GM12878 (cell line): ENCODE results near the gene TRIM4. TPM values are rescaled to one million over a fixed set of nuclear protein-coding genes. Genes with fewer than 3 reads are reported as not detected.

Experiments
- ATAC-seq: fragments of 200-7000 bp; cut with Tn5 transposase; 3 replicates; pipeline ENCODE4 v1.9.1; 2020; ENCODE audit warnings: mild to moderate bottlenecking, moderate library complexity
- BruUV-seq: library from RNA; stranded (reverse); fragments of 400-500 nt; replicated peaks from 2 replicates; lab custom pipeline; 2021; lab: Mats Ljungman, UMichigan
- CTCF ChIA-PET: fragments of 300-600 bp; sonication (Branson Sonifier 250); formaldehyde crosslinking; extraction: SDS; loops from one replicate; lab custom pipeline; 2021; ENCODE audit warnings: inconsistent platforms; lab: Yijun Ruan, JAX
- POLR2A ChIA-PET: fragments of 350-600 bp; formaldehyde crosslinking; extraction: SDS; loops from one replicate; lab custom pipeline; 2021; ENCODE audit warnings: inconsistent platforms; lab: Charles Lee
- RAD21 ChIA-PET: fragments of 300-600 bp; sonication (Branson Sonifier 250); formaldehyde crosslinking; loops from one replicate; lab custom pipeline; 2023; ENCODE audit warnings: antibody characterized with exemption; ENCODE audit not compliant: unreplicated experiment; lab: Charles Lee
- SMC1A ChIA-PET: fragments of 300-600 bp; sonication (Branson Sonifier 250); formaldehyde crosslinking; loops from one replicate; lab custom pipeline; 2023; ENCODE audit not compliant: unreplicated experiment, uncharacterized antibody; lab: Charles Lee
- DNase-seq: peaks from one replicate; pipeline ENCODE4 v3.0.0-alpha.2; 2011; ENCODE audit warnings: low read depth, low spot score
- FAIRE-seq: peaks from 3 replicates; lab custom pipeline; 2011; peaks lifted over from hg19 to GRCh38; lab: Jason Lieb, UNC
- H2AFZ ChIP-seq: 2 replicates; pipeline ENCODE4 v1.6.0; 2011; ENCODE audit warnings: low read depth, low read length, control low read depth; ENCODE audit not compliant: control insufficient read depth
- H3K27ac ChIP-seq: 2 replicates; pipeline ENCODE4 v1.5.1; 2011; ENCODE audit warnings: control low read depth; ENCODE audit not compliant: control insufficient read depth, insufficient read depth
- H3K27me3 ChIP-seq, 2 experiments: replicated peaks in 1 of 2; 2 replicates each; pipeline versions ENCODE4 v1.6.0 to v1.6.1; 2011; ENCODE audit warnings: low read length in 1 of 2; ENCODE audit not compliant: control insufficient read depth in 2 of 2, insufficient read depth in 2 of 2
- H3K36me3 ChIP-seq, 2 experiments: 2 replicates each; pipeline ENCODE4 v1.5.1; 2011; ENCODE audit warnings: low read length in 1 of 2; ENCODE audit not compliant: control insufficient read depth in 2 of 2, insufficient read depth in 2 of 2
- H3K4me1 ChIP-seq: 2 replicates; pipeline ENCODE4 v1.6.1; 2011; ENCODE audit warnings: mild to moderate bottlenecking, low read length, moderate library complexity, mixed read lengths; ENCODE audit not compliant: control insufficient read depth, insufficient read depth
- H3K4me2 ChIP-seq: 2 replicates; pipeline ENCODE4 v1.6.0; 2011; ENCODE audit warnings: control low read depth; ENCODE audit not compliant: control insufficient read depth, insufficient read depth
- H3K4me3 ChIP-seq: fragments of 200-600 bp; sonication (generic); 2 replicates; pipeline ENCODE4 v1.5.1; 2016
- H3K79me2 ChIP-seq: 2 replicates; pipeline ENCODE4 v1.6.0; 2011; ENCODE audit warnings: low read length; ENCODE audit not compliant: control insufficient read depth, insufficient read depth
- H3K9ac ChIP-seq: 2 replicates; pipeline ENCODE4 v1.8.0; 2011; ENCODE audit warnings: low read length, control low read depth, mixed read lengths; ENCODE audit not compliant: control insufficient read depth, insufficient read depth
- H3K9me3 ChIP-seq: replicated peaks from 3 replicates; pipeline ENCODE4 v1.5.1; 2011; ENCODE audit warnings: mild to moderate bottlenecking, low read length; ENCODE audit not compliant: control insufficient read depth, insufficient read depth
- H4K20me1 ChIP-seq: 2 replicates; pipeline ENCODE4 v1.6.0; 2011; ENCODE audit not compliant: control insufficient read depth, insufficient read depth
- DPF2 ChIP-seq: fragments of 450-650 bp; IDR thresholded peaks from 2 replicates; pipeline ENCODE4 v1.6.1; 2017; ENCODE audit warnings: mild to moderate bottlenecking
- HSF1 ChIP-seq: fragments of 150-350 bp; IDR thresholded peaks from 2 replicates; pipeline ENCODE4 v1.6.1; 2014; ENCODE audit warnings: mild to moderate bottlenecking, low read depth, low read length
- IKZF1 ChIP-seq: fragments of 450-650 bp; conservative IDR thresholded peaks from 2 replicates; pipeline ENCODE4 v1.6.1; 2017; ENCODE audit warnings: antibody characterized with exemption, mild to moderate bottlenecking
- MAX ChIP-seq: IDR thresholded peaks from 2 replicates; pipeline ENCODE4 v1.6.1; 2012; ENCODE audit warnings: low read depth, low read length, improper control_type of control experiment
- NFYB ChIP-seq: IDR thresholded peaks from 2 replicates; pipeline ENCODE4 v1.6.1; 2011; ENCODE audit warnings: low read depth, mild to moderate bottlenecking, low read length, improper control_type of control experiment, moderate library complexity; ENCODE audit not compliant: insufficient read depth
- POLR2A ChIP-seq: IDR thresholded peaks from 2 replicates; pipeline ENCODE4 v1.6.1; 2011; ENCODE audit warnings: low read depth, mild to moderate bottlenecking, low read length
- RUNX3 ChIP-seq: IDR thresholded peaks from 2 replicates; pipeline ENCODE4 v1.6.1; 2012; ENCODE audit warnings: low read length, inconsistent platforms
- SMAD1 ChIP-seq: fragments of 450-650 bp; IDR thresholded peaks from 2 replicates; pipeline ENCODE4 v1.6.1; 2018; ENCODE audit warnings: mild to moderate bottlenecking, low read depth; ENCODE audit not compliant: partially characterized antibody
- SRF ChIP-seq, 2 experiments: IDR thresholded peaks; 2 replicates each; pipeline ENCODE4 v1.6.1; 2011; ENCODE audit warnings: low read depth in 2 of 2, low read length in 2 of 2, mild to moderate bottlenecking in 1 of 2, moderate library complexity in 1 of 2
- USF1 ChIP-seq: IDR thresholded peaks from 2 replicates; pipeline ENCODE4 v1.6.1; 2011; ENCODE audit warnings: borderline replicate concordance, low read depth, mild to moderate bottlenecking, moderate library complexity, mixed read lengths, low read length; ENCODE audit not compliant: insufficient read depth; ENCODE audit errors: extremely low read length
- YY1 ChIP-seq: IDR thresholded peaks from 2 replicates; pipeline ENCODE4 v1.6.1; 2011; ENCODE audit warnings: low read depth, mild to moderate bottlenecking, low read length
- ZNF217 ChIP-seq: fragments of 450-650 bp; IDR thresholded peaks from 2 replicates; pipeline ENCODE4 v1.6.1; 2017; ENCODE audit warnings: antibody characterized with exemption, mild to moderate bottlenecking
- WGBS: methylation state at CpG from one replicate; pipeline ENCODE4 v1.1.6; 2016; ENCODE audit warnings: low lambda C conversion rate; ENCODE audit not compliant: insufficient replicate concordance, insufficient coverage; ENCODE audit errors: missing lambda C conversion rate; 5-methylcytosine and 5-hydroxymethylcytosine counted together
- in situ Hi-C: fragments of 300-500 bp; cut with MboI; formaldehyde crosslinking; loops from 9 replicates; pipeline ENCODE4 v1.14.3; 2018; ENCODE audit warnings: mixed read lengths
- intact Hi-C: fragments of 100-400 bp; cut with micrococcal nuclease; formaldehyde crosslinking; loops from one replicate; pipeline ENCODE4 v1.14.2; 2022; ENCODE audit not compliant: unreplicated experiment
- polyA plus RNA-seq, 11 experiments: library from polyadenylated mRNA; depleted of rRNA in 4 of 11; unstranded in 6 of 11; stranded (reverse) in 5 of 11; fragments of >200 nt; fragmentation: Nextera tagmentation in 4 of 11; fragmentation: Illumina TruSeq in 1 of 11; extraction: Ambion mirVana in 4 of 11; extraction: Trizol in 1 of 11; gene quantifications; 1 replicate in 1 of 11; 2 replicates in 10 of 11; pipeline versions ENCODE4 v1.2.1 to v1.2.3, GENCODE V29; 2011 to 2016; ENCODE audit warnings: inconsistent platforms in 2 of 11, missing spikeins in 2 of 11, low read depth in 1 of 11
- total RNA-seq, 4 experiments: library from RNA; depleted of rRNA in 3 of 4; stranded (reverse); fragments of >200 nt in 3 of 4; fragmentation: Illumina TruSeq in 1 of 4; extraction: Trizol in 1 of 4; gene quantifications; 2 replicates each; pipeline versions ENCODE4 v1.2.1 to v1.2.3, GENCODE V29; 2013 to 2021
- TF ChIP-seq, protein P1 (sequence below): IDR thresholded peaks from 2 replicates; pipeline ENCODE4 v1.6.1; 2011; ENCODE audit warnings: mild to moderate bottlenecking, low read depth, low read length, moderate library complexity; ENCODE audit not compliant: insufficient replicate concordance
- TF ChIP-seq, protein P2 (sequence below): IDR thresholded peaks from 2 replicates; pipeline ENCODE4 v1.6.1; 2012; ENCODE audit warnings: low read depth, low read length, improper control_type of control experiment

The TRIM4 gene
- total and polyA plus RNA-seq, 10 of the 15 experiments (the other 5 are each of a cell fraction or from before 2014, with no cell fraction given) = 4.8 to 21.8 (median 17.9) TPM

- Histone ChIP-seq H3K4me2 (no peak overlapping the region), H3K9me3 (no peaks in the 10 kb centered on the region), H3K9ac (no peak overlapping the region), H2AFZ (no peak overlapping the region), H3K4me3 (no peak overlapping the region), H4K20me1 (no peaks in the 10 kb centered on the region), H3K36me3 (no peaks in the 10 kb centered on the region), H3K4me1 (no peaks in the 10 kb centered on the region), H3K27ac (no peak overlapping the region), H3K79me2 (no peaks in the 10 kb centered on the region), H3K27me3 (peaks cover 0 to 3% of the 10 kb centered on the region in 2 experiments; a peak in 3 of 4 replicates)
- SMC1A ChIA-PET = no interaction called here
- no TSS peak for BruUV-seq
- intact Hi-C loops (no loop called here), in situ Hi-C loops (no loop called here)
- FAIRE-seq = no peak
- CTCF ChIA-PET = no interaction called here
- 41% methylated on average over 15 of the region's 15 CpGs for WGBS
- no peak for ATAC-seq
- TF ChIP-seq SMAD1 (no peak), DPF2 (no peak), RUNX3 (no peak), USF1 (no peak), ZNF217 (no peak), IKZF1 (no peak), MAX (no peak), NFYB (no peak), HSF1 (no peak), POLR2A (no peak), YY1 (no peak), SRF (IDR thresholded peaks at IDR 0.05; ENCODE audit: low read depth in 2 of 2, low read length in 2 of 2) (no peak)
- TF ChIP-seq, protein P1, sequence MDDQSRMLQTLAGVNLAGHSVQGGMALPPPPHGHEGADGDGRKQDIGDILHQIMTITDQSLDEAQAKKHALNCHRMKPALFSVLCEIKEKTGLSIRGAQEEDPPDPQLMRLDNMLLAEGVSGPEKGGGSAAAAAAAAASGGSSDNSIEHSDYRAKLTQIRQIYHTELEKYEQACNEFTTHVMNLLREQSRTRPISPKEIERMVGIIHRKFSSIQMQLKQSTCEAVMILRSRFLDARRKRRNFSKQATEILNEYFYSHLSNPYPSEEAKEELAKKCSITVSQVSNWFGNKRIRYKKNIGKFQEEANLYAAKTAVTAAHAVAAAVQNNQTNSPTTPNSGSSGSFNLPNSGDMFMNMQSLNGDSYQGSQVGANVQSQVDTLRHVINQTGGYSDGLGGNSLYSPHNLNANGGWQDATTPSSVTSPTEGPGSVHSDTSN = no peak
- TF ChIP-seq, protein P2, sequence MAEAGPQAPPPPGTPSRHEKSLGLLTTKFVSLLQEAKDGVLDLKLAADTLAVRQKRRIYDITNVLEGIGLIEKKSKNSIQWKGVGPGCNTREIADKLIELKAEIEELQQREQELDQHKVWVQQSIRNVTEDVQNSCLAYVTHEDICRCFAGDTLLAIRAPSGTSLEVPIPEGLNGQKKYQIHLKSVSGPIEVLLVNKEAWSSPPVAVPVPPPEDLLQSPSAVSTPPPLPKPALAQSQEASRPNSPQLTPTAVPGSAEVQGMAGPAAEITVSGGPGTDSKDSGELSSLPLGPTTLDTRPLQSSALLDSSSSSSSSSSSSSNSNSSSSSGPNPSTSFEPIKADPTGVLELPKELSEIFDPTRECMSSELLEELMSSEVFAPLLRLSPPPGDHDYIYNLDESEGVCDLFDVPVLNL = no peak
- RAD21 ChIA-PET = no interaction called here
- POLR2A ChIA-PET = no interaction called here
- no peak for DNase-seq
These were observed 58.8 kb downstream of the TRIM4 start for GRCh38 chr7:99860281-99861127.
